ENCODE results near the gene SPNS3. TPM values are rescaled to one million over a fixed set of nuclear protein-coding genes. Genes with fewer than 3 reads are reported as not detected.

Gene SPNS3
- total RNA-seq, 1 experiment from 2014 or later: not detected

- no peak for DNase-seq (ENCODE audit: low read depth)
Measured at GRCh38 chr17:4426499-4427208, 7.1 kb upstream of the SPNS3 start.

GRCh38 chr17:4427505-4427904 lies 6.2 kb upstream of the SPNS3 start:
- DNase-seq (ENCODE audit: low read depth): no peak

- no peak for DNase-seq (ENCODE audit: low read depth)
Measured at GRCh38 chr17:4436381-4436780, 2.6 kb downstream of the SPNS3 start.

GRCh38 chr17:4436846-4437245 lies 3.1 kb downstream of the SPNS3 start:
- no peak for DNase-seq (ENCODE audit: low read depth)

- no peak for DNase-seq (ENCODE audit: low read depth)
Measured at GRCh38 chr17:4438162-4438944, 4.6 kb downstream of the SPNS3 start.

GRCh38 chr17:4440021-4440420 lies 6.3 kb downstream of the SPNS3 start:
- no peak for DNase-seq (ENCODE audit: low read depth)

GRCh38 chr17:4440690-4441686 lies 7.2 kb downstream of the SPNS3 start:
- DNase-seq (ENCODE audit: low read depth): no peak

GRCh38 chr17:4442582-4442981 lies 8.8 kb downstream of the SPNS3 start:
- DNase-seq (ENCODE audit: low read depth): no peak

GRCh38 chr17:4443476-4443875 lies 9.7 kb downstream of the SPNS3 start:
- DNase-seq (ENCODE audit: low read depth): no peak

- DNase-seq (ENCODE audit: low read depth): no peak
Measured at GRCh38 chr17:4444782-4445473, 11.2 kb downstream of the SPNS3 start.

GRCh38 chr17:4445731-4446130 lies 12.0 kb downstream of the SPNS3 start:
- no peak for DNase-seq (ENCODE audit: low read depth)

GRCh38 chr17:4446326-4447071 lies 12.8 kb downstream of the SPNS3 start:
- DNase-seq (ENCODE audit: low read depth): no peak

GRCh38 chr17:4448197-4448980 lies 14.6 kb downstream of the SPNS3 start:
- DNase-seq (ENCODE audit: low read depth): no peak

- DNase-seq (ENCODE audit: low read depth): no peak
Measured at GRCh38 chr17:4449736-4450135, 16.0 kb downstream of the SPNS3 start.

- no peak for DNase-seq (ENCODE audit: low read depth)
Measured at GRCh38 chr17:4450710-4451316, 17.1 kb downstream of the SPNS3 start.

GRCh38 chr17:4453812-4454591 lies 20.3 kb downstream of the SPNS3 start:
- no peak for DNase-seq (ENCODE audit: low read depth)

- DNase-seq (ENCODE audit: low read depth): no peak
Measured at GRCh38 chr17:4460661-4461060, 26.9 kb downstream of the SPNS3 start.

GRCh38 chr17:4463818-4464476 lies 30.2 kb downstream of the SPNS3 start:
- DNase-seq (ENCODE audit: low read depth): no peak

Measured in LHCN-M2 (cell line).